WTC11 (cell line): ENCODE measurements around the gene MCM3AP. TPM values are rescaled to one million over a fixed set of nuclear protein-coding genes. Genes with fewer than 3 reads are reported as not detected.

Experiments
- ATAC-seq: fragments of 200-7000 bp; cut with Tn5 transposase; 2 replicates; pipeline ENCODE4 v1.10.0; 2021; ENCODE audit warnings: mild to moderate bottlenecking, moderate library complexity
- CTCF ChIA-PET: fragments of 300-600 bp; sonication (Branson Sonifier 250); formaldehyde crosslinking; loops from one replicate; lab custom pipeline; 2021; ENCODE audit warnings: antibody characterized with exemption; lab: Charles Lee
- POLR2A ChIA-PET: fragments of 350-600 bp; sonication (Branson Sonifier 250); formaldehyde crosslinking; loops from one replicate; lab custom pipeline; 2021; ENCODE audit warnings: antibody characterized with exemption; lab: Charles Lee
- DNase-seq: peaks from one replicate; pipeline ENCODE4 v3.0.0; 2021; ENCODE audit warnings: low spot score
- H3K27ac Mint-ChIP-seq: 2 replicates; pipeline ENCODE4 v1.8.0; 2021; ENCODE audit warnings: mixed read lengths
- H3K27me3 Mint-ChIP-seq: 2 replicates; pipeline ENCODE4 v1.8.0; 2021; ENCODE audit warnings: low read depth, mild to moderate bottlenecking, moderate library complexity, mixed read lengths
- H3K36me3 Mint-ChIP-seq: 2 replicates; pipeline ENCODE4 v1.8.0; 2021; ENCODE audit warnings: mixed read lengths
- H3K4me1 Mint-ChIP-seq: 2 replicates; pipeline ENCODE4 v1.8.0; 2022; ENCODE audit warnings: mixed read lengths
- H3K4me3 Mint-ChIP-seq: 2 replicates; pipeline ENCODE4 v1.8.0; 2021; ENCODE audit warnings: mild to moderate bottlenecking, moderate library complexity, mixed read lengths
- H3K9me3 Mint-ChIP-seq: 2 replicates; pipeline ENCODE4 v1.8.0; 2021; ENCODE audit warnings: mixed read lengths
- E2F1 ChIP-seq: sonication (generic); formaldehyde crosslinking; IDR thresholded peaks from 2 replicates; pipeline ENCODE4 v1.8.0; 2022; ENCODE audit warnings: mild to moderate bottlenecking, missing genetic modification reagents
- ELF4 ChIP-seq: sonication (generic); formaldehyde crosslinking; IDR thresholded peaks from 2 replicates; pipeline ENCODE4 v1.8.1; 2022; ENCODE audit warnings: low read depth, mild to moderate bottlenecking, moderate library complexity, missing genetic modification reagents
- EMX1 ChIP-seq: fragments of 250-450 bp; sonication (Bioruptor Pico); IDR thresholded peaks from 2 replicates; pipeline ENCODE4 v1.8.0; 2021; ENCODE audit warnings: mild to moderate bottlenecking
- ESRRA ChIP-seq: sonication (generic); formaldehyde crosslinking; IDR thresholded peaks from 2 replicates; pipeline ENCODE4 v1.8.1; 2022; ENCODE audit warnings: mild to moderate bottlenecking, missing genetic modification reagents, borderline replicate concordance
- FOXJ3 ChIP-seq: sonication (generic); formaldehyde crosslinking; IDR thresholded peaks from 2 replicates; pipeline ENCODE4 v1.9.0; 2021; ENCODE audit warnings: missing genetic modification reagents, mild to moderate bottlenecking, borderline replicate concordance
- HMGA2 ChIP-seq: fragments of 250-450 bp; sonication (Bioruptor Pico); IDR thresholded peaks from 2 replicates; pipeline ENCODE4 v1.4.0; 2021; ENCODE audit warnings: mild to moderate bottlenecking, moderate library complexity
- IRF1 ChIP-seq: sonication (generic); formaldehyde crosslinking; IDR thresholded peaks from 2 replicates; pipeline ENCODE4 v1.8.0; 2023; ENCODE audit warnings: missing genetic modification reagents
- JAZF1 ChIP-seq: fragments of 250-450 bp; sonication (Bioruptor Pico); IDR thresholded peaks from 2 replicates; pipeline ENCODE4 v1.9.0; 2021; ENCODE audit warnings: moderate library complexity, mild to moderate bottlenecking, inconsistent platforms
- MLX ChIP-seq: sonication (generic); formaldehyde crosslinking; IDR thresholded peaks from 2 replicates; pipeline ENCODE4 v1.8.1; 2023; ENCODE audit warnings: mild to moderate bottlenecking, missing genetic modification reagents, moderate library complexity
- NFATC4 ChIP-seq: fragments of 250-450 bp; sonication (Bioruptor Pico); IDR thresholded peaks from 2 replicates; pipeline ENCODE4 v1.9.0; 2021; ENCODE audit warnings: mild to moderate bottlenecking
- NR1H2 ChIP-seq: sonication (generic); formaldehyde crosslinking; IDR thresholded peaks from 2 replicates; pipeline ENCODE4 v1.9.0; 2021; ENCODE audit warnings: mild to moderate bottlenecking, moderate library complexity, missing genetic modification reagents
- RELA ChIP-seq: sonication (generic); formaldehyde crosslinking; IDR thresholded peaks from 2 replicates; pipeline ENCODE4 v1.8.1; 2022; ENCODE audit warnings: missing genetic modification reagents, mild to moderate bottlenecking, borderline replicate concordance
- TEAD1 ChIP-seq: sonication (generic); formaldehyde crosslinking; IDR thresholded peaks from 2 replicates; pipeline ENCODE4 v1.8.0; 2022; ENCODE audit warnings: mild to moderate bottlenecking, missing genetic modification reagents
- TEAD4 ChIP-seq: sonication (generic); formaldehyde crosslinking; IDR thresholded peaks from 2 replicates; pipeline ENCODE4 v1.8.0; 2022; ENCODE audit warnings: mild to moderate bottlenecking, missing genetic modification reagents
- ZNF281 ChIP-seq: sonication (generic); formaldehyde crosslinking; IDR thresholded peaks from 2 replicates; pipeline ENCODE4 v1.8.0; 2023; ENCODE audit warnings: mild to moderate bottlenecking, missing genetic modification reagents
- ZSCAN18 ChIP-seq: fragments of 250-450 bp; sonication (Bioruptor Pico); IDR thresholded peaks from 2 replicates; pipeline ENCODE4 v2.1.2; 2022; ENCODE audit warnings: mild to moderate bottlenecking, moderate library complexity
- total RNA-seq: library from RNA; stranded (reverse); gene quantifications from 3 replicates; pipeline ENCODE4 v1.2.3, GENCODE V29; 2021
- TF ChIP-seq, protein P1 (sequence below): sonication (generic); formaldehyde crosslinking; IDR thresholded peaks from 2 replicates; pipeline ENCODE4 v1.8.0; 2022; ENCODE audit warnings: missing genetic modification reagents
- TF ChIP-seq, protein P2 (sequence below): sonication (generic); formaldehyde crosslinking; IDR thresholded peaks from 2 replicates; pipeline ENCODE4 v1.8.1; 2022; ENCODE audit warnings: mild to moderate bottlenecking, missing genetic modification reagents, moderate library complexity, borderline replicate concordance
- TF ChIP-seq, protein P3 (sequence below): fragments of 250-450 bp; sonication (Bioruptor Pico); IDR thresholded peaks from 2 replicates; pipeline ENCODE4 v1.9.0; 2021; ENCODE audit warnings: moderate library complexity, mild to moderate bottlenecking, inconsistent platforms, borderline replicate concordance
- TF ChIP-seq, protein P4 (sequence below): sonication (generic); formaldehyde crosslinking; IDR thresholded peaks from 2 replicates; pipeline ENCODE4 v1.8.1; 2022; ENCODE audit warnings: missing genetic modification reagents, borderline replicate concordance

MCM3AP gene
- total RNA-seq, 1 experiment from 2014 or later: 167 TPM

- ChIA-PET POLR2A (no interaction called here), CTCF (no interaction called here)
- Mint-ChIP-seq H3K9me3 (no peaks in the 10 kb centered on the region), H3K27me3 (no peaks in the 10 kb centered on the region), H3K36me3 (peaks cover 76% of the 10 kb centered on the region), H3K27ac (no peak overlapping the region), H3K4me3 (no peak overlapping the region), H3K4me1 (no peaks in the 10 kb centered on the region)
- ATAC-seq: no peak
- TF ChIP-seq ZNF281 (CRISPR knock-in tag): no peak
- no peak for TF ChIP-seq ELF4
- TF ChIP-seq MLX: no peak
- TF ChIP-seq IRF1 (CRISPR knock-in tag): no peak
- TF ChIP-seq E2F1: no peak
- TF ChIP-seq JAZF1: no peak
- TF ChIP-seq, protein P1, sequence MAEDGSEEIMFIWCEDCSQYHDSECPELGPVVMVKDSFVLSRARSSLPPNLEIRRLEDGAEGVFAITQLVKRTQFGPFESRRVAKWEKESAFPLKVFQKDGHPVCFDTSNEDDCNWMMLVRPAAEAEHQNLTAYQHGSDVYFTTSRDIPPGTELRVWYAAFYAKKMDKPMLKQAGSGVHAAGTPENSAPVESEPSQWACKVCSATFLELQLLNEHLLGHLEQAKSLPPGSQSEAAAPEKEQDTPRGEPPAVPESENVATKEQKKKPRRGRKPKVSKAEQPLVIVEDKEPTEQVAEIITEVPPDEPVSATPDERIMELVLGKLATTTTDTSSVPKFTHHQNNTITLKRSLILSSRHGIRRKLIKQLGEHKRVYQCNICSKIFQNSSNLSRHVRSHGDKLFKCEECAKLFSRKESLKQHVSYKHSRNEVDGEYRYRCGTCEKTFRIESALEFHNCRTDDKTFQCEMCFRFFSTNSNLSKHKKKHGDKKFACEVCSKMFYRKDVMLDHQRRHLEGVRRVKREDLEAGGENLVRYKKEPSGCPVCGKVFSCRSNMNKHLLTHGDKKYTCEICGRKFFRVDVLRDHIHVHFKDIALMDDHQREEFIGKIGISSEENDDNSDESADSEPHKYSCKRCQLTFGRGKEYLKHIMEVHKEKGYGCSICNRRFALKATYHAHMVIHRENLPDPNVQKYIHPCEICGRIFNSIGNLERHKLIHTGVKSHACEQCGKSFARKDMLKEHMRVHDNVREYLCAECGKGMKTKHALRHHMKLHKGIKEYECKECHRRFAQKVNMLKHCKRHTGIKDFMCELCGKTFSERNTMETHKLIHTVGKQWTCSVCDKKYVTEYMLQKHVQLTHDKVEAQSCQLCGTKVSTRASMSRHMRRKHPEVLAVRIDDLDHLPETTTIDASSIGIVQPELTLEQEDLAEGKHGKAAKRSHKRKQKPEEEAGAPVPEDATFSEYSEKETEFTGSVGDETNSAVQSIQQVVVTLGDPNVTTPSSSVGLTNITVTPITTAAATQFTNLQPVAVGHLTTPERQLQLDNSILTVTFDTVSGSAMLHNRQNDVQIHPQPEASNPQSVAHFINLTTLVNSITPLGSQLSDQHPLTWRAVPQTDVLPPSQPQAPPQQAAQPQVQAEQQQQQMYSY (CRISPR knock-in tag): no peak
- TF ChIP-seq TEAD4: no peak
- no peak for TF ChIP-seq FOXJ3 (CRISPR knock-in tag)
- TF ChIP-seq ESRRA: no peak
- no peak for TF ChIP-seq ZSCAN18 (CRISPR knock-in tag)
- no peak for DNase-seq
These were observed 30.2 kb downstream of the MCM3AP start for GRCh38 chr21:46255166-46255565.

DNA sequence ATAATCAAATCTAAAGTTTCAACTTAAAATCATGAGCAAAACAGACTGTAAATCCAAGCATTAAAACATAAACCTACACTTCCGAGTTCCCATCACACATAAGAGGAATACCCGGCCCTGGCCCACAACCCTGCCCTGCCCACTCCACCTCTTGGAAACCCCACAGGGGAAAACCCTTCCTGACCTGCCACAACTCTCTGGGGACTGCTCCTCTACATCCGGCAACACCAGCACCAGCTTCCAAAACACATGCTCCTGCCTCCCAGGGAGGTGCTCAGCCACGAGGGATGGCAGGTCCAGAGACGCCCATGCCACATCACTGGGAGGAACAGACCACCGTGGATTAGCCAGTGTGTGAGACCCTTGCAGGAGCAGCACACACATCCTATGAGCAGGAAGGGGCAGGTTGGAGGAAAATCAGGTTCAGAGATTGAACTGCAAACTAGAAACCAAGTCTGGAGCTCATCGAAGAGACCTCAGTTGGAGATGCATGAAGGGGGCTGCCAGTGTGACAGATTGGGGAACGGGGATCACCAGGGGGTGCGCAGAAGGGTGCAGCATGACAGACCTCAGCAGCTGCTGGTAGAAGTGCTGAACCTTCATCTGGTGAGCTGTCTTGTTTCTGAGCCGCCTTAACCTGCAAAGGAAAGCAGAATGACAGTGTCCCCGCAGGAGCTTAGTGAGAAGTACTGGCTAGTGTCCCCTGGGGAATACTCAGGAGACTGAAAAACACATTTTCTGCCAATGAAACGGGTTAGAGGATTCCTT is 31.0 kb downstream of the MCM3AP start:
- H3K27me3 Mint-ChIP-seq: no peaks in the 10 kb centered on the region
- H3K4me3 Mint-ChIP-seq: no peak overlapping the region
- DNase-seq (no peak), ATAC-seq (no peak)
- ChIA-PET CTCF (interaction anchor here (1.2 to 1.3 kb wide), 2 partner anchors 11 to 111 kb away, joined by 3 read pairs; no protein-coding TSS in a partner anchor), POLR2A (no interaction called here)
- H3K27ac Mint-ChIP-seq: no peak overlapping the region
- no peaks in the 10 kb centered on the region for H3K9me3 Mint-ChIP-seq
- H3K36me3 Mint-ChIP-seq: peaks cover 83% of the 10 kb centered on the region
- H3K4me1 Mint-ChIP-seq: no peaks in the 10 kb centered on the region
- TF ChIP-seq, protein P2, sequence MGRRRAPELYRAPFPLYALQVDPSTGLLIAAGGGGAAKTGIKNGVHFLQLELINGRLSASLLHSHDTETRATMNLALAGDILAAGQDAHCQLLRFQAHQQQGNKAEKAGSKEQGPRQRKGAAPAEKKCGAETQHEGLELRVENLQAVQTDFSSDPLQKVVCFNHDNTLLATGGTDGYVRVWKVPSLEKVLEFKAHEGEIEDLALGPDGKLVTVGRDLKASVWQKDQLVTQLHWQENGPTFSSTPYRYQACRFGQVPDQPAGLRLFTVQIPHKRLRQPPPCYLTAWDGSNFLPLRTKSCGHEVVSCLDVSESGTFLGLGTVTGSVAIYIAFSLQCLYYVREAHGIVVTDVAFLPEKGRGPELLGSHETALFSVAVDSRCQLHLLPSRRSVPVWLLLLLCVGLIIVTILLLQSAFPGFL (CRISPR knock-in tag): no peak
- TF ChIP-seq TEAD1 (CRISPR knock-in tag) (no peak), NFATC4 (CRISPR knock-in tag) (no peak), RELA (CRISPR knock-in tag) (no peak), NR1H2 (CRISPR knock-in tag) (no peak), EMX1 (CRISPR knock-in tag) (no peak), HMGA2 (CRISPR knock-in tag) (no peak)
- TF ChIP-seq, protein P3, sequence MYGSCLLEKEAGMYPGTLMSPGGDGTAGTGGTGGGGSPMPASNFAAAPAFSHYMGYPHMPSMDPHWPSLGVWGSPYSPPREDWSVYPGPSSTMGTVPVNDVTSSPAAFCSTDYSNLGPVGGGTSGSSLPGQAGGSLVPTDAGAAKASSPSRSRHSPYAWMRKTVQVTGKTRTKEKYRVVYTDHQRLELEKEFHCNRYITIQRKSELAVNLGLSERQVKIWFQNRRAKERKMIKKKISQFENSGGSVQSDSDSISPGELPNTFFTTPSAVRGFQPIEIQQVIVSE (CRISPR knock-in tag): no peak
- TF ChIP-seq, protein P4, sequence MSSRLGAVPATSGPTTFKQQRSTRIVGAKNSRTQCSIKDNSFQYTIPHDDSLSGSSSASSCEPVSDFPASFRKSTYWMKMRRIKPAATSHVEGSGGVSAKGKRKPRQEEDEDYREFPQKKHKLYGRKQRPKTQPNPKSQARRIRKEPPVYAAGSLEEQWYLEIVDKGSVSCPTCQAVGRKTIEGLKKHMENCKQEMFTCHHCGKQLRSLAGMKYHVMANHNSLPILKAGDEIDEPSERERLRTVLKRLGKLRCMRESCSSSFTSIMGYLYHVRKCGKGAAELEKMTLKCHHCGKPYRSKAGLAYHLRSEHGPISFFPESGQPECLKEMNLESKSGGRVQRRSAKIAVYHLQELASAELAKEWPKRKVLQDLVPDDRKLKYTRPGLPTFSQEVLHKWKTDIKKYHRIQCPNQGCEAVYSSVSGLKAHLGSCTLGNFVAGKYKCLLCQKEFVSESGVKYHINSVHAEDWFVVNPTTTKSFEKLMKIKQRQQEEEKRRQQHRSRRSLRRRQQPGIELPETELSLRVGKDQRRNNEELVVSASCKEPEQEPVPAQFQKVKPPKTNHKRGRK (CRISPR knock-in tag): no peak
